Gastrocnemius medialis (tissue), 4 donors: ENCODE measurements around the gene KCNE1. TPM values are rescaled to one million over a fixed set of nuclear protein-coding genes. Genes with fewer than 3 reads are reported as not detected.

Experiments used
- ATAC-seq, 2 donors: fragments of 150-250 bp; one replicate each; pipeline ENCODE4 v1.9.1; 2016
- DNase-seq, 2 donors: peaks; one replicate each; pipeline ENCODE4 v3.0.0-alpha.2; 2019
- H3K27ac ChIP-seq, 4 donors: fragments of 200-600 bp; sonication (generic); 1 replicate in 1 of 4; 2 replicates in 3 of 4; pipeline ENCODE4 v1.5.1; 2016 to 2018; ENCODE audit warnings: mild to moderate bottlenecking in 2 of 4, moderate library complexity in 1 of 4
- H3K27me3 ChIP-seq, 3 donors: fragments of 200-600 bp; sonication (generic) in 2 of 3; 1 replicate in 1 of 3; 2 replicates in 2 of 3; pipeline versions ENCODE4 v1.5.1 to v1.6.0; 2016 to 2019; ENCODE audit warnings: mild to moderate bottlenecking in 1 of 3, moderate library complexity in 1 of 3
- H3K36me3 ChIP-seq, 2 donors: fragments of 200-600 bp; sonication (generic) in 1 of 2; one replicate each; pipeline ENCODE4 v1.5.1; 2017 to 2018
- H3K4me1 ChIP-seq, 2 donors: fragments of 200-600 bp; sonication (generic) in 1 of 2; one replicate each; pipeline ENCODE4 v1.5.1; 2016 to 2017; ENCODE audit warnings: mild to moderate bottlenecking in 2 of 2
- H3K4me3 ChIP-seq, 4 donors: fragments of 200-600 bp; sonication (generic) in 3 of 4; 1 replicate in 1 of 4; 2 replicates in 3 of 4; pipeline ENCODE4 v1.5.1; 2016 to 2019; ENCODE audit warnings: mild to moderate bottlenecking in 2 of 4
- H3K9me3 ChIP-seq, 3 donors: fragments of 200-600 bp; sonication (generic) in 2 of 3; 1 replicate in 1 of 3; 2 replicates in 2 of 3; pipeline ENCODE4 v1.5.1; 2016 to 2019
- POLR2A ChIP-seq, 2 donors: fragments of 450-650 bp; IDR thresholded peaks; one replicate each; pipeline ENCODE4 v1.6.1; 2017; ENCODE audit warnings: antibody characterized with exemption in 2 of 2, mild to moderate bottlenecking in 2 of 2, moderate library complexity in 2 of 2
- in situ Hi-C, 4 donors: fragments of 200-750 bp; cut with MboI; loops; one replicate each; pipeline versions ENCODE4 v1.15.0 to v1.8.0; 2017; ENCODE audit warnings: low sequenced_read_pairs in 4 of 4
- intact Hi-C: fragments of 100-400 bp; cut with DNase I; formaldehyde crosslinking; loops from one replicate; pipeline ENCODE4 v1.15.1; 2023; ENCODE audit warnings: low total_unique reads
- total RNA-seq, 4 donors: library from RNA; depleted of rRNA; stranded (reverse); fragments of >200 nt; gene quantifications; one replicate each; pipeline versions ENCODE4 v1.1.0 to v1.2.3, GENCODE V29; 2016
- TF ChIP-seq, protein P1 (sequence below), 5 experiments: fragments of 450-650 bp in 3 of 5; fragments of 200-600 bp in 2 of 5; sonication (generic) in 2 of 5; IDR thresholded peaks in 4 of 5; conservative IDR thresholded peaks in 1 of 5; 1 replicate in 4 of 5; 2 replicates in 1 of 5; pipeline ENCODE4 v1.5.1; 2016 to 2019; ENCODE audit warnings: antibody characterized with exemption in 5 of 5, mild to moderate bottlenecking in 3 of 5, moderate library complexity in 3 of 5

KCNE1 gene
- total RNA-seq, 4 donors from 2014 or later: 0.22 to 2.9 TPM; not detected in 2

DNA sequence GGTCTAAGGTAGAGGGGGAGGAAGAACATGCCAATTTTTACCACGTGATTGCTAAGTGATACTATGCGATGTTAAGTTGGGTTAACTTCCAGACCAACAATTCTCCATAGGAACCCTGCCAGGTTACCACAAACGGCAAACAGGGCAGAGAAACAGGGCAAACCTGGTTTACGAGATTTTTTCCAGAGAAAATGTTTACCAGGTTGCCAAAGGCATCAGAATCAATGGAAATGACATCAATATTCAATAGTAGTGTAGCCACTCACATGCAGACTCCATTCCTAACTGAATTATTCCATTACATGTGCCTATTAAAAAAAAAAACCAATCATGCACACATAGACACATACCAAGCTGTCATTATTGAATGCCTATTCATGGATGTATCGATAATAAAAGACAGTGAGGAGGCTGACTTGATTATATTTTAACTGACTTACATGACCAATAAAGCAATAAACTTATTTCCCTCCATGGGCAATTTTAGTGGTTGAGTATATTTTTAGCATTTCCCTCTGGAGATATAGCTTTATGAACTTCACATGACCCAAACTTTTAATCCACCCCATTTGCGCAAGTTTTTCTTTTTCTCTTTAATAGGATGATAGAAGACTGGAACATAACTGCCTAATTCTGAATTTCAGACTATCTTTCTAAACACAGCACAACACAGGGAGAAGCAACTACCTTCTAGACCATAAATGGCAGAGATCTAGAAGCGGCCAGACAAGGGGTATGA lies 40.5 kb upstream of the KCNE1 start:
- DNase-seq (no peak), ATAC-seq (no peak)
- Histone ChIP-seq H3K27ac (peak overlapping the region in 1 of 4 donors; percentile 40), H3K4me1 (no peaks in the 10 kb centered on the region), H3K9me3 (no peaks in the 10 kb centered on the region), H3K4me3 (no peak overlapping the region), H3K27me3 (no peaks in the 10 kb centered on the region), H3K36me3 (no peaks in the 10 kb centered on the region)
- in situ Hi-C loops (no loop called here), intact Hi-C loops (no loop called here)
- TF ChIP-seq POLR2A (IDR thresholded peaks at IDR 0.05): no peak
- TF ChIP-seq, protein P1, sequence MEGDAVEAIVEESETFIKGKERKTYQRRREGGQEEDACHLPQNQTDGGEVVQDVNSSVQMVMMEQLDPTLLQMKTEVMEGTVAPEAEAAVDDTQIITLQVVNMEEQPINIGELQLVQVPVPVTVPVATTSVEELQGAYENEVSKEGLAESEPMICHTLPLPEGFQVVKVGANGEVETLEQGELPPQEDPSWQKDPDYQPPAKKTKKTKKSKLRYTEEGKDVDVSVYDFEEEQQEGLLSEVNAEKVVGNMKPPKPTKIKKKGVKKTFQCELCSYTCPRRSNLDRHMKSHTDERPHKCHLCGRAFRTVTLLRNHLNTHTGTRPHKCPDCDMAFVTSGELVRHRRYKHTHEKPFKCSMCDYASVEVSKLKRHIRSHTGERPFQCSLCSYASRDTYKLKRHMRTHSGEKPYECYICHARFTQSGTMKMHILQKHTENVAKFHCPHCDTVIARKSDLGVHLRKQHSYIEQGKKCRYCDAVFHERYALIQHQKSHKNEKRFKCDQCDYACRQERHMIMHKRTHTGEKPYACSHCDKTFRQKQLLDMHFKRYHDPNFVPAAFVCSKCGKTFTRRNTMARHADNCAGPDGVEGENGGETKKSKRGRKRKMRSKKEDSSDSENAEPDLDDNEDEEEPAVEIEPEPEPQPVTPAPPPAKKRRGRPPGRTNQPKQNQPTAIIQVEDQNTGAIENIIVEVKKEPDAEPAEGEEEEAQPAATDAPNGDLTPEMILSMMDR (IDR thresholded peaks at IDR 0.05 in 4 of 5, conservative IDR thresholded peaks at IDR 0.05 in 1 of 5): no peak

DNA sequence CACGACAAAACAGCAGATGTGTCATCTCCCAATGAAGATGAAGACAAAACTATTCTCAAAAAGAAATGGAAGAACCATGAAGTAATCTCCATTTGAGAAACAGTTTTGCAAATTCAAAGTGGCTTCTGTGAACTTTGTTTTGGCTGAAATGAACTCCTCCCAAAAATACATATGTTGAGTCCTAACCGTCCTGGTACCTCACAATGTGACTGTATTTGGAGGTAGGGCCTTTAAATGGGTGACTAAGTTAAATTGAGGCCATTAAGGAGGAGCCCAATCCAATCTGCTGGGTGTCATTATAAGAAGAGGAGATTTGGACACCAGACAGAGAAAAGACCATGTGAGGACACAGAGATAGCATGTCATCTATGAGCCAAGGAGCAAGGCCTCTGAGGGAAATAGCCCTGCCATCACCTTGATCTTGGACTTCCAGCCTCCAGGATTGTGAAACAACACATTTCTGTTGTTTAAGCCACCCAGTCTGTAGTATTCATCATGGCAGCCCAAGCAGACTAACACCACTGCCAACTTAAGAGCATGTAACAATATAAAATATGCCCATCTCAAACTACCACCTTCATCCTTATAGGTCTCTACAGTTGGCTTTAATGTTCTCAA lies 38.3 kb upstream of the KCNE1 start:
- H3K27ac ChIP-seq: no peak overlapping the region
- peaks cover 0 to 8% of the 10 kb centered on the region in 2 donors for H3K4me1 ChIP-seq
- in situ Hi-C loops: no loop called here
- no peaks in the 10 kb centered on the region for H3K27me3 ChIP-seq
- no peak for DNase-seq
- intact Hi-C loops: no loop called here
- TF ChIP-seq POLR2A (IDR thresholded peaks at IDR 0.05): no peak
- TF ChIP-seq, protein P1 (IDR thresholded peaks at IDR 0.05 in 4 of 5, conservative IDR thresholded peaks at IDR 0.05 in 1 of 5): no peak
- H3K9me3 ChIP-seq: no peaks in the 10 kb centered on the region
- no peak for ATAC-seq
- H3K4me3 ChIP-seq: no peak overlapping the region
- H3K36me3 ChIP-seq: no peaks in the 10 kb centered on the region

DNA sequence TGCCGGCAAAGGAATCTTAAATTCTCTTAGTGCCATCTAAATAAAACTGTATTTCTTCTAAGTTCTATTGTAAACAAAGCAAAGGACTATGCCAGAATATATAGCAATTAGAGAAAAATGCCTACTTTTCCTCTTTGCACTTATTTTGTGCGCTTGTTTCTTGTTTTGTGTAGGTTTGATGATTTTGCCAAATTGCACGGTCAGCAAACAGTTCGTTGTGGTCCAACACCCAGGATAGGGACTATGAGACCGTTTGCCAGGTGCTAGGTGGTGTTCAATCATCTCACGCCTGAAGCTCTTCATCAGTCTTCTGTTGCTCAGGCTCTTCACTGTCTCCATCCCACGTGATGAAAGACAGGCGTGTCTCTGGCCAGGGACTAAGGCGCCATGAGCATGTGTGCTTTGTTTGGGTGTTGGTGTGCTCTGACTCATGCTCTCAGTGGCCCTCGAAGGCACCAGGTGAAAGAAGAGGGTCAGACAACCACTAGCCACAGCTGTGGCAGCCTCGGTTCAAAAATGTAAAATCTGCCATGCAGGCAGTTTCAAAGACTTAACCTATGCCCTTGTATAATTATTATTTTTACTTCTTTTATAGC lies 36.9 kb upstream of the KCNE1 start:
- H3K36me3 ChIP-seq: no peaks in the 10 kb centered on the region
- DNase-seq (no peak), ATAC-seq (no peak)
- H3K9me3 ChIP-seq: no peaks in the 10 kb centered on the region
- H3K4me1 ChIP-seq: peaks cover 0 to 13% of the 10 kb centered on the region in 2 donors
- intact Hi-C loops (no loop called here), in situ Hi-C loops (no loop called here)
- no peak for TF ChIP-seq POLR2A (IDR thresholded peaks at IDR 0.05)
- TF ChIP-seq, protein P1 (IDR thresholded peaks at IDR 0.05 in 4 of 5, conservative IDR thresholded peaks at IDR 0.05 in 1 of 5): no peak
- no peak overlapping the region for H3K27ac ChIP-seq
- no peaks in the 10 kb centered on the region for H3K27me3 ChIP-seq
- H3K4me3 ChIP-seq: no peak overlapping the region

DNA sequence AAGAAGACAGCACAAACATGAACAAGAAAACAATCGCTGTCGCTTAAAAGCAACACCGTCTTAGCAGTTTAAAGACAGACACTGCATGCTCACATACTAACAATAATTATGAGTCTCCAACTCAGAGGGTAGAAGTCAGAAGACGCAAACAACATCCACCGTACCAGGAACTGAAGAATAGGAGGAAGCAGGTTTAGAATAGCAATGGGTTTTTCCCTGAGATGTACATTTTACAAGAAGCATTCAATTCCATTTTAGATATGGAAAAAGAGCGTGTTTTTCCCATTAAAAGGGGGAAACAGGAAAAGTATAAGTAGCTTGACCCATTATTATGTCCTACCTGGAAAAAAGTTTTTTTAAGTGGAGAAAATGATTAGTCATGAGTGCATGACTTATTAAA lies 34.5 kb upstream of the KCNE1 start:
- DNase-seq (no peak), ATAC-seq (no peak)
- Histone ChIP-seq H3K27me3 (no peaks in the 10 kb centered on the region), H3K4me3 (no peak overlapping the region), H3K36me3 (no peaks in the 10 kb centered on the region), H3K27ac (peak overlapping the region in 2 of 4 donors; percentile 43 to 46), H3K4me1 (peaks cover 0 to 13% of the 10 kb centered on the region in 2 donors), H3K9me3 (no peaks in the 10 kb centered on the region)
- TF ChIP-seq, protein P1 (IDR thresholded peaks at IDR 0.05 in 4 of 5, conservative IDR thresholded peaks at IDR 0.05 in 1 of 5): no peak
- TF ChIP-seq POLR2A (IDR thresholded peaks at IDR 0.05): no peak
- in situ Hi-C loops: no loop called here
- intact Hi-C loops: no loop called here
